ENCODE data around the gene KRT76. TPM values are rescaled to one million over a fixed set of nuclear protein-coding genes. Genes with fewer than 3 reads are reported as not detected.

The KRT76 gene
- total and polyA plus RNA-seq, 10 donors: not detected

DNA sequence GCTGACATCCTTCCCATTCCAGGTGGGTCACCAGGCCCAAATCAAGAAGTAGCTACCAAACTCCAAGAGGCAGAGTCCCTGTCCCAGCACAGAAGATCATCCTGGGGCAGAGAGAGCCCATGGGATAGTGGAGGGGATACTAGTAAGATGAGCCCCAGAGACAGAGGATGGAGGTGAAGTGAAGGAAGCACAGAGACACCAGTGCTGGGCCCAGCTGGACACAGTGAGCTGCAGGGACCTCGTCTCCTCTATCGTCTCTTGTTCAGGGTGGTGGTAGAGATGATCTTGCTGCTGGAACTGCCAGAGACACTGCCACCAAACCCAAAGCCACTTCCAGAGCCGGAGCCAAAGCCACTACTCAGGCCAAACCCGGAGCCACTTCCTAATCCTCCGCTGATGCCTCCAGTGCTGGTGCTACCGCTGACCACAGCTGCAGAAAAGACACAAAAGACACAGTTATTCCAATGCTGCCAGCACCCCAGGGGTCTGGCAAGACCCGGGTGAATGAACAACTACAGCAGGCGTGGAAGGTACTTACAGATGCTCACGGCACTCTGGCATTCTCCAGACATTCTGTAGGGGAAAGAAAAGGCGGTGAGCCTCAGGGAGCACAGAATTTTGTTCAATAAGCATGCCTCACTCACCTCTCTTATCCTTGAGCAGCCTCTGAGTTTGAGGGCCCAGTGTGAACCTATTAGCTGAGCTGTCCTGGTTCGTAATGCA is 29.8 kb upstream of the KRT76 start:
- no peak for TF ChIP-seq POLR2A (IDR thresholded peaks at IDR 0.05)
- TF ChIP-seq, protein P1, sequence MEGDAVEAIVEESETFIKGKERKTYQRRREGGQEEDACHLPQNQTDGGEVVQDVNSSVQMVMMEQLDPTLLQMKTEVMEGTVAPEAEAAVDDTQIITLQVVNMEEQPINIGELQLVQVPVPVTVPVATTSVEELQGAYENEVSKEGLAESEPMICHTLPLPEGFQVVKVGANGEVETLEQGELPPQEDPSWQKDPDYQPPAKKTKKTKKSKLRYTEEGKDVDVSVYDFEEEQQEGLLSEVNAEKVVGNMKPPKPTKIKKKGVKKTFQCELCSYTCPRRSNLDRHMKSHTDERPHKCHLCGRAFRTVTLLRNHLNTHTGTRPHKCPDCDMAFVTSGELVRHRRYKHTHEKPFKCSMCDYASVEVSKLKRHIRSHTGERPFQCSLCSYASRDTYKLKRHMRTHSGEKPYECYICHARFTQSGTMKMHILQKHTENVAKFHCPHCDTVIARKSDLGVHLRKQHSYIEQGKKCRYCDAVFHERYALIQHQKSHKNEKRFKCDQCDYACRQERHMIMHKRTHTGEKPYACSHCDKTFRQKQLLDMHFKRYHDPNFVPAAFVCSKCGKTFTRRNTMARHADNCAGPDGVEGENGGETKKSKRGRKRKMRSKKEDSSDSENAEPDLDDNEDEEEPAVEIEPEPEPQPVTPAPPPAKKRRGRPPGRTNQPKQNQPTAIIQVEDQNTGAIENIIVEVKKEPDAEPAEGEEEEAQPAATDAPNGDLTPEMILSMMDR (IDR thresholded peaks at IDR 0.05 in 8 of 11, conservative IDR thresholded peaks at IDR 0.05 in 3 of 11): no peak
- TF ChIP-seq POLR2AphosphoS5 (IDR thresholded peaks at IDR 0.05): no peak
- 80 to 88% (median 83%) methylated on average over 10 to 11 of the region's 11 CpGs for WGBS, 5 donors
- intact Hi-C loops (cut with DNase I; ENCODE audit: low total_unique reads): no loop called here
- H3K27me3 ChIP-seq (replicated peaks in 1 of 7): peaks cover 0 to 7% (median 0%) of the 10 kb centered on the region in 7 donors
- DNase-seq: peak; percentile 41
- H3K4me1 ChIP-seq: no peaks in the 10 kb centered on the region
- no peaks in the 10 kb centered on the region for H3K9me3 ChIP-seq
- no peaks in the 10 kb centered on the region for H3K36me3 ChIP-seq
- no peak overlapping the region for H3K4me3 ChIP-seq
- no peak overlapping the region for H3K27ac ChIP-seq

DNA sequence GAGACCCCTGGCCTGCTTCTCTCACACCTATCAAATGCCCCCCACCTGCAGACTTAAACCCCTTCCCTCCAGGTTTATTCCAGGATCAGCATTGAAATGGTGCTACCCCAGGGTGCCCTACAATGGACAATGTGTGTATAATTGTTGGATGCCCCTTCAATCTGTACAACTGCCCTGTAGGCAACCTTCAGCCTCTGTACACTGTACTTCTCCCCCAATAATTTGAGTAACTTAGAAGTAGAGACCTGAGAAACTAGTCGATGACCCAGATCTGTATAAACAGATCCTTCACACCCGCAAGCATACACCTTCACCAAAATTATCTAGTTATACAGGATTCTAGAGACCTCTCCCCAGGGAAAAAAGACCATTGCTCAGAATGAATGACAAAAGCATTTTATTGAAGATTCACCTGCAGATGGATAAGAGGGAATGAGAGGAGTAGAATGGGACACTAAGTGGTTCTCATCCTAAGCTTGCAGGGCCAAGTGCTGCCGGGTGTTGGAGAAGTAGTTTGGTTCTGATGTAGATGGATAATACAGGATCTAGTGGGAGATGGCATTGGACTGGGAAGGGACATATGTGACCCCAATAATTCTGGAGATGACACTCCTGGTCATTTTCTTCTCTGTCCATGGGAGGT is 29.1 kb upstream of the KRT76 start:
- peak; percentile 11 for DNase-seq

DNA sequence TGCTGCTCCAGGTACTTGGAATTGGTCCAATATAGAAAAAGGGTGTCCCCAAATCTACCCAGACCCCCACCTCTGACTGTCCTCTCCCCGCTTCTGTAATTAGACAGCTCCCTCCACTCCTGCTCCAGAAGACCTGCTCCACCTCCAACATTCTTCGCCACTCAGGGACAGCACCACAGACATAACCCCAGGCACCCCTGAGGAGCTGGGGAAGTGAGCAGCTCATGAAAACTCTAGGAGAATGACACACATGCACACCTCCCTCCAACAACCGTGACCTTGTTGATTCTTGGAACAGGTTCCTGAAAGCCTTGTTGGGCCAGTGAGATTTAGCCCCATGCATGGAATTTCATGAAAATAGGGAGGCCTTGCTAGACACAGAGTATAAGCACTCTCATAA is 28.6 kb upstream of the KRT76 start:
- DNase-seq: peak; percentile 33
- TF ChIP-seq POLR2A (IDR thresholded peaks at IDR 0.05) (no peak), POLR2AphosphoS5 (IDR thresholded peaks at IDR 0.05) (no peak)
- TF ChIP-seq, protein P1 (IDR thresholded peaks at IDR 0.05 in 8 of 11, conservative IDR thresholded peaks at IDR 0.05 in 3 of 11): no peak

More for the DNA sequence above, 29.1 kb upstream of the KRT76 start:
- H3K9me3 ChIP-seq: no peaks in the 10 kb centered on the region
- WGBS, 5 donors: 91 to 96% (median 95%) methylated on average over 3 of the region's 3 CpGs
- H3K27ac ChIP-seq: no peak overlapping the region
- H3K36me3 ChIP-seq: no peaks in the 10 kb centered on the region
- H3K4me3 ChIP-seq: no peak overlapping the region
- intact Hi-C loops (cut with DNase I; ENCODE audit: low total_unique reads): no loop called here
- TF ChIP-seq POLR2AphosphoS5 (IDR thresholded peaks at IDR 0.05) (no peak), POLR2A (IDR thresholded peaks at IDR 0.05) (no peak)
- TF ChIP-seq, protein P1 (IDR thresholded peaks at IDR 0.05 in 8 of 11, conservative IDR thresholded peaks at IDR 0.05 in 3 of 11): no peak
- peaks cover 0 to 7% (median 0%) of the 10 kb centered on the region in 7 donors for H3K27me3 ChIP-seq (replicated peaks in 1 of 7)
- no peaks in the 10 kb centered on the region for H3K4me1 ChIP-seq

DNA sequence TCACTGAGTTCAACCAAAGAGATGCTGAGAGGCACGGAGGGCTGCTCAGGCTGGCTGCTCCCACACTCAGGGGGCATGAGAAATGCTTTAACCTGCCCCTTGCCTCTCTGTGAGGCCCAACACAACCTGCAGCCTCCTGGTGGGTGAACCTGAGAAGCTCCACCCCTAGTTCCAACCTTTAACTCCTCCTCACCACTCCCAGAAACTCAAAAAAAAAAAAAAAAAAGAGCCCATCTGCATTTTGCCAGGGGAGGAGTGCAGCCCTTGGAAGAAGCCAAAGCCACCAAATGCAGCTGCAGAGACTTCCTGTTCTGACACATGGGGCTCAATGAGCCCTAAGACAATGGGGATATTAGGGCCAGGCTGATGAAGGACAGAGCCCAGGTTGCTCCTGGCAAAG is 27.9 kb upstream of the KRT76 start:
- Histone ChIP-seq H3K27ac (no peak overlapping the region), H3K36me3 (no peaks in the 10 kb centered on the region), H3K27me3 (replicated peaks in 1 of 7) (peaks cover 0 to 7% (median 0%) of the 10 kb centered on the region in 7 donors), H3K9me3 (no peaks in the 10 kb centered on the region), H3K4me3 (no peak overlapping the region), H3K4me1 (no peaks in the 10 kb centered on the region)
- no peak for DNase-seq
- 29 to 64% (median 44%) methylated on average over 1 of the region's 1 CpG for WGBS, 5 donors
- TF ChIP-seq POLR2A (IDR thresholded peaks at IDR 0.05) (no peak), POLR2AphosphoS5 (IDR thresholded peaks at IDR 0.05) (no peak)
- TF ChIP-seq, protein P1 (IDR thresholded peaks at IDR 0.05 in 8 of 11, conservative IDR thresholded peaks at IDR 0.05 in 3 of 11): no peak
- intact Hi-C loops (cut with DNase I; ENCODE audit: low total_unique reads): no loop called here

More for the DNA sequence above, 28.6 kb upstream of the KRT76 start:
- Histone ChIP-seq H3K9me3 (no peaks in the 10 kb centered on the region), H3K36me3 (no peaks in the 10 kb centered on the region), H3K27me3 (replicated peaks in 1 of 7) (peaks cover 0 to 7% (median 0%) of the 10 kb centered on the region in 7 donors), H3K27ac (no peak overlapping the region), H3K4me3 (no peak overlapping the region), H3K4me1 (no peaks in the 10 kb centered on the region)
- intact Hi-C loops (cut with DNase I; ENCODE audit: low total_unique reads): no loop called here
- WGBS, 5 donors: 71 to 94% (median 82%) methylated on average over 3 of the region's 3 CpGs

Measured in spleen (tissue), 11 donors.